Tibial artery (tissue), 4 donors: ENCODE results near the gene AP2B1.

Experiments
- DNase-seq, 2 donors: peaks; one replicate each; pipeline ENCODE4 v3.0.0-alpha.2; 2019
- H3K27ac ChIP-seq, 2 donors: fragments of 200-600 bp; sonication (generic) in 1 of 2; 1 replicate in 1 of 2; 2 replicates in 1 of 2; pipeline ENCODE4 v1.5.1; 2018 to 2019; ENCODE audit warnings: mild to moderate bottlenecking in 1 of 2
- H3K27me3 ChIP-seq, 2 donors: fragments of 200-600 bp; sonication (generic) in 1 of 2; one replicate each; pipeline versions ENCODE4 v1.5.1 to v1.6.0; 2016 to 2019
- H3K36me3 ChIP-seq, 3 donors: fragments of 200-600 bp; sonication (generic) in 2 of 3; one replicate each; pipeline ENCODE4 v1.5.1; 2016 to 2019; ENCODE audit warnings: mild to moderate bottlenecking in 2 of 3
- H3K4me1 ChIP-seq, 4 donors: fragments of 200-600 bp; sonication (generic) in 2 of 4; 1 replicate in 3 of 4; 2 replicates in 1 of 4; pipeline ENCODE4 v1.5.1; 2016 to 2019
- H3K4me3 ChIP-seq, 2 donors: fragments of 200-600 bp; sonication (generic) in 1 of 2; 1 replicate in 1 of 2; 2 replicates in 1 of 2; pipeline ENCODE4 v1.5.1; 2018 to 2019; ENCODE audit warnings: mild to moderate bottlenecking in 2 of 2
- H3K9me3 ChIP-seq, 3 donors: fragments of 200-600 bp; sonication (generic) in 1 of 3; one replicate each; pipeline ENCODE4 v1.5.1; 2016 to 2019
- CTCF ChIP-seq, 2 experiments: fragments of 200-600 bp in 1 of 2; fragments of 450-650 bp in 1 of 2; IDR thresholded peaks; one replicate each; pipeline ENCODE4 v1.5.1; 2017 to 2019; ENCODE audit warnings: antibody characterized with exemption in 2 of 2, mild to moderate bottlenecking in 1 of 2, moderate library complexity in 1 of 2
- intact Hi-C: fragments of 100-400 bp; cut with DNase I; formaldehyde crosslinking; loops from one replicate; pipeline ENCODE4 v1.15.0; 2023; ENCODE audit warnings: low total_unique reads

Gene AP2B1

GRCh38 chr17:35542990-35543389 is 44.1 kb upstream of the AP2B1 start:
- intact Hi-C loops, result no loop called here
- TF ChIP-seq CTCF (IDR thresholded peaks at IDR 0.05), result no peak

GRCh38 chr17:35543856-35544255 is 43.3 kb upstream of the AP2B1 start:
- Histone ChIP-seq H3K36me3 (no peaks in the 10 kb centered on the region), H3K9me3 (no peaks in the 10 kb centered on the region), H3K27ac (no peak overlapping the region), H3K27me3 (peaks cover 0 to 8% of the 10 kb centered on the region in 2 donors), H3K4me3 (no peak overlapping the region), H3K4me1 (no peaks in the 10 kb centered on the region)
- no peak for DNase-seq
- TF ChIP-seq CTCF (IDR thresholded peaks at IDR 0.05), result no peak
- intact Hi-C loops, result no loop called here

More at GRCh38 chr17:35542990-35543389, 44.1 kb upstream of the AP2B1 start:
- no peaks in the 10 kb centered on the region for H3K4me1 ChIP-seq
- no peaks in the 10 kb centered on the region for H3K9me3 ChIP-seq
- no peak for DNase-seq
- peaks cover 0 to 2% of the 10 kb centered on the region in 2 donors for H3K27me3 ChIP-seq
- no peaks in the 10 kb centered on the region for H3K36me3 ChIP-seq
- no peak overlapping the region for H3K27ac ChIP-seq
- no peak overlapping the region for H3K4me3 ChIP-seq

GRCh38 chr17:35545150-35545549 is 42.0 kb upstream of the AP2B1 start:
- Histone ChIP-seq H3K27ac (no peak overlapping the region), H3K36me3 (no peaks in the 10 kb centered on the region), H3K4me1 (no peaks in the 10 kb centered on the region), H3K27me3 (peaks cover 0 to 12% of the 10 kb centered on the region in 2 donors), H3K9me3 (no peaks in the 10 kb centered on the region), H3K4me3 (no peak overlapping the region)
- intact Hi-C loops, result no loop called here
- no peak for TF ChIP-seq CTCF (IDR thresholded peaks at IDR 0.05)
- DNase-seq, result no peak

- DNase-seq, result no peak
- no peak for TF ChIP-seq CTCF (IDR thresholded peaks at IDR 0.05)
- Histone ChIP-seq H3K4me1 (no peaks in the 10 kb centered on the region), H3K36me3 (no peaks in the 10 kb centered on the region), H3K4me3 (no peak overlapping the region), H3K27ac (no peak overlapping the region), H3K9me3 (no peaks in the 10 kb centered on the region), H3K27me3 (peaks cover 0 to 18% of the 10 kb centered on the region in 2 donors)
- intact Hi-C loops, result no loop called here
Measured at GRCh38 chr17:35546487-35546886, 40.6 kb upstream of the AP2B1 start.

- H3K4me3 ChIP-seq, result no peak overlapping the region
- peaks cover 0 to 20% of the 10 kb centered on the region in 2 donors for H3K27me3 ChIP-seq
- H3K9me3 ChIP-seq, result no peaks in the 10 kb centered on the region
- no peak for DNase-seq
- H3K27ac ChIP-seq, result no peak overlapping the region
- no peak for TF ChIP-seq CTCF (IDR thresholded peaks at IDR 0.05)
- intact Hi-C loops, result no loop called here
- no peaks in the 10 kb centered on the region for H3K36me3 ChIP-seq
- H3K4me1 ChIP-seq, result no peaks in the 10 kb centered on the region
Measured at GRCh38 chr17:35548208-35548810, 38.8 kb upstream of the AP2B1 start.

- no peaks in the 10 kb centered on the region for H3K4me1 ChIP-seq
- H3K4me3 ChIP-seq, result no peak overlapping the region
- peaks cover 0 to 20% of the 10 kb centered on the region in 2 donors for H3K27me3 ChIP-seq
- intact Hi-C loops, result no loop called here
- no peaks in the 10 kb centered on the region for H3K9me3 ChIP-seq
- H3K36me3 ChIP-seq, result no peaks in the 10 kb centered on the region
- H3K27ac ChIP-seq, result no peak overlapping the region
- DNase-seq, result no peak
- TF ChIP-seq CTCF (IDR thresholded peaks at IDR 0.05), result no peak
Measured at GRCh38 chr17:35548978-35549377, 38.1 kb upstream of the AP2B1 start.
